CD14-positive monocyte (primary cell): ENCODE data around the gene CLDN7. TPM values are rescaled to one million over a fixed set of nuclear protein-coding genes. Genes with fewer than 3 reads are reported as not detected.

Experiments used
- DNase-seq, 3 donors: peaks; one replicate each; pipeline ENCODE4 v3.0.0-alpha.2; 2011 to 2022
- H2AFZ ChIP-seq: 2 replicates; pipeline ENCODE4 v1.6.0; 2012; ENCODE audit warnings: mild to moderate bottlenecking, low read depth, low read length, inconsistent platforms; ENCODE audit not compliant: insufficient read depth, poor library complexity, severe bottlenecking
- H3K27ac ChIP-seq, 2 donors: 1 replicate in 1 of 2; 2 replicates in 1 of 2; pipeline ENCODE4 v1.5.1; 2012 to 2013; ENCODE audit warnings: low read length in 2 of 2, control low read depth in 1 of 2, inconsistent platforms in 1 of 2, low read depth in 1 of 2, mild to moderate bottlenecking in 1 of 2
- H3K27me3 ChIP-seq, 2 donors: one replicate each; pipeline versions ENCODE4 v1.6.0 to v1.6.1; 2011 to 2013; ENCODE audit warnings: low read length in 2 of 2; ENCODE audit not compliant: control insufficient read depth in 2 of 2, insufficient read depth in 2 of 2
- H3K36me3 ChIP-seq, 2 donors: replicated peaks in 1 of 2; 1 replicate in 1 of 2; 2 replicates in 1 of 2; pipeline versions ENCODE4 v1.5.1 to v1.6.1; 2012 to 2013; ENCODE audit warnings: low read length in 2 of 2, control low read depth in 1 of 2, inconsistent platforms in 1 of 2, mild to moderate bottlenecking in 1 of 2; ENCODE audit not compliant: insufficient read depth in 2 of 2, control insufficient read depth in 1 of 2
- H3K4me1 ChIP-seq, 2 donors: 1 replicate in 1 of 2; 2 replicates in 1 of 2; pipeline versions ENCODE4 v1.5.1 to v1.6.1; 2012 to 2013; ENCODE audit warnings: low read length in 2 of 2, control low read depth in 1 of 2, inconsistent platforms in 1 of 2, mild to moderate bottlenecking in 1 of 2, moderate library complexity in 1 of 2; ENCODE audit not compliant: insufficient read depth in 2 of 2, control insufficient read depth in 1 of 2
- H3K4me2 ChIP-seq: replicated peaks from 2 replicates; pipeline ENCODE3; 2012; ENCODE audit warnings: low read length, moderate library complexity, mild to moderate bottlenecking; ENCODE audit not compliant: poor library complexity, severe bottlenecking; ENCODE audit errors: extremely low read depth
- H3K4me3 ChIP-seq, 3 experiments: fragments of 200-600 bp in 1 of 3; sonication (generic) in 1 of 3; replicated peaks in 1 of 3; 1 replicate in 2 of 3; 2 replicates in 1 of 3; pipeline ENCODE4 v1.5.1; 2011 to 2013; ENCODE audit warnings: low read length in 3 of 3, mild to moderate bottlenecking in 3 of 3, control low read depth in 2 of 3, low read depth in 2 of 3, inconsistent platforms in 1 of 3, moderate library complexity in 1 of 3
- H3K79me2 ChIP-seq: 2 replicates; pipeline ENCODE4 v1.6.0; 2012; ENCODE audit warnings: mild to moderate bottlenecking, control low read depth, inconsistent platforms, low read length, moderate library complexity; ENCODE audit not compliant: insufficient read depth
- H3K9ac ChIP-seq: 2 replicates; pipeline ENCODE4 v1.6.0; 2017; ENCODE audit warnings: low read length, mild to moderate bottlenecking; ENCODE audit not compliant: insufficient read depth, poor library complexity, severe bottlenecking
- H3K9me3 ChIP-seq, 2 donors: replicated peaks in 1 of 2; 1 replicate in 1 of 2; 2 replicates in 1 of 2; pipeline versions ENCODE4 v1.5.1 to v1.6.1; 2012 to 2013; ENCODE audit warnings: low read length in 2 of 2, control low read depth in 1 of 2; ENCODE audit not compliant: control insufficient read depth in 1 of 2, insufficient read depth in 1 of 2
- H4K20me1 ChIP-seq: 2 replicates; pipeline ENCODE4 v1.6.0; 2012; ENCODE audit warnings: mild to moderate bottlenecking, low read length, control low read depth, moderate library complexity; ENCODE audit not compliant: insufficient read depth
- H3K27ac Mint-ChIP-seq, 7 donors: one replicate each; pipeline ENCODE4 v1.8.0; 2020; ENCODE audit warnings: mild to moderate bottlenecking in 7 of 7, mixed read lengths in 7 of 7, moderate library complexity in 6 of 7, inconsistent platforms in 2 of 7
- H3K27me3 Mint-ChIP-seq, 3 donors: one replicate each; pipeline ENCODE4 v1.8.0; 2021 to 2022; ENCODE audit warnings: low read depth in 3 of 3, mild to moderate bottlenecking in 3 of 3, mixed read lengths in 3 of 3, moderate library complexity in 3 of 3, inconsistent platforms in 1 of 3
- H3K36me3 Mint-ChIP-seq, 2 donors: one replicate each; pipeline ENCODE4 v1.8.0; 2020; ENCODE audit warnings: mixed read lengths in 2 of 2, inconsistent platforms in 1 of 2, mild to moderate bottlenecking in 1 of 2
- H3K4me1 Mint-ChIP-seq: one replicate; pipeline ENCODE4 v1.8.0; 2020; ENCODE audit warnings: mild to moderate bottlenecking, mixed read lengths
- H3K4me3 Mint-ChIP-seq, 2 donors: one replicate each; pipeline ENCODE4 v1.8.0; 2020; ENCODE audit warnings: mild to moderate bottlenecking in 2 of 2, mixed read lengths in 2 of 2, moderate library complexity in 1 of 2
- H3K9me3 Mint-ChIP-seq, 7 donors: one replicate each; pipeline ENCODE4 v1.8.0; 2020 to 2022; ENCODE audit warnings: mixed read lengths in 7 of 7, mild to moderate bottlenecking in 6 of 7, moderate library complexity in 6 of 7, inconsistent platforms in 2 of 7
- WGBS: methylation state at CpG from one replicate; pipeline ENCODE4 v1.1.5; 2013; ENCODE audit warnings: missing lambda C conversion rate; ENCODE audit not compliant: insufficient coverage; 5-methylcytosine and 5-hydroxymethylcytosine counted together
- intact Hi-C, 2 donors: fragments of 100-400 bp; cut with micrococcal nuclease; formaldehyde crosslinking; loops; one replicate each; pipeline versions ENCODE4 v1.15.0 to v1.15.1; 2023
- polyA plus RNA-seq, 3 donors: library from polyadenylated mRNA; depleted of rRNA in 1 of 3; unstranded in 2 of 3; stranded (reverse) in 1 of 3; fragments of 300-500 nt in 2 of 3; fragments of >200 nt in 1 of 3; fragmentation: Illumina TruSeq in 2 of 3; gene quantifications; 1 replicate in 2 of 3; 2 replicates in 1 of 3; pipeline ENCODE4 v1.2.3, GENCODE V29; 2012 to 2021
- TF ChIP-seq, protein P1 (sequence below): fragments of 200-600 bp; IDR thresholded peaks from one replicate; pipeline ENCODE4 v1.8.0; 2022; ENCODE audit warnings: antibody characterized with exemption, mild to moderate bottlenecking

CLDN7 gene
- polyA plus RNA-seq, 3 donors, result 0.49 to 13.4 (median 2.1) TPM

DNA sequence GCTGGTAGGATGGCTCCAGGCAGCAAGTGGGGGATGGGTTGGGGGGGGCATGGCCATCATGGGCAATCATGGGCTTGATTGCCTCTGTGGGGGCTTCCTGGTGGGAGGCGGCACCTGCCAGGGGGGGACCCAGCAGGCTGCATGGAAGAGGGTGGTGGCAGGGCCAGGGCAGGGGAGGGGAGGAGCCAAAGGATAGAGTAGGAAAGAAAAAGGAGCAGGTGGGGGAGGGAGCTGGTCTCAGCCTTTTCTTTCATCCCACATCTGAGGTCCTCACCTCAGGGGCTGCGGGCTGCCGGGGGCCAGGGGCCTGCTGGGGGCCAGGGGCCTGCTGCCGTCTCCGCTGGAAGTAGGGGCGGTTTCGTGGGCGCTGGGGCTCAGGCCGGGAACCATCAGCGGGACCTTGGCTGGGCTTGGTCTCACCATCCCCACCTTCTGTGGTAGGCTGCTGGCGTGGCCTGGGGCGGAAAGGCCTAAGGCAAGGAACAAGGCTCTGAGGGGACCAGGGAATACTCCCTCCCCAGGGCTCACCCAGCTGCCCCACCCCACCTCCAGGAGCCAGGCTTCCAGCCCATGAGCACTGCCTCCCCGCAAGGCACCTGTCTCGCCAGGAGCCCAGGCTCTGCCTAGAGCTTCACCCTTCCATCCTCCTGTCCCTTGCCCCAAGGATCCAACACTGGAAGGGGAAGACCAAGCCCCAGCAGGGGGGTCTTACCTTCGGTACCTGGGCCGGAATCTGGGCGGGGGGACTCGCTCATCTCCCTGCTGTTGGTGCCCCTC lies 27.2 kb upstream of the CLDN7 start:
- peaks cover 0 to 11% (median 9%) of the 10 kb centered on the region in 7 donors for H3K9me3 Mint-ChIP-seq
- Histone ChIP-seq H3K79me2 (no peaks in the 10 kb centered on the region), H3K4me1 (peaks cover 4 to 9% of the 10 kb centered on the region in 2 donors), H3K4me2 (no peak overlapping the region), H2AFZ (no peak overlapping the region), H3K4me3 (no peak overlapping the region), H3K9me3 (peaks cover 0 to 13% of the 10 kb centered on the region in 2 donors), H3K27ac (no peak overlapping the region), H3K27me3 (peaks cover 18 to 52% of the 10 kb centered on the region in 2 donors), H4K20me1 (no peaks in the 10 kb centered on the region), H3K36me3 (no peaks in the 10 kb centered on the region), H3K9ac (no peak overlapping the region)
- H3K4me1 Mint-ChIP-seq, result peaks cover 5% of the 10 kb centered on the region
- 94% methylated on average over 16 of the region's 18 CpGs for WGBS
- DNase-seq, result no peak
- H3K4me3 Mint-ChIP-seq, result no peak overlapping the region
- TF ChIP-seq, protein P1, sequence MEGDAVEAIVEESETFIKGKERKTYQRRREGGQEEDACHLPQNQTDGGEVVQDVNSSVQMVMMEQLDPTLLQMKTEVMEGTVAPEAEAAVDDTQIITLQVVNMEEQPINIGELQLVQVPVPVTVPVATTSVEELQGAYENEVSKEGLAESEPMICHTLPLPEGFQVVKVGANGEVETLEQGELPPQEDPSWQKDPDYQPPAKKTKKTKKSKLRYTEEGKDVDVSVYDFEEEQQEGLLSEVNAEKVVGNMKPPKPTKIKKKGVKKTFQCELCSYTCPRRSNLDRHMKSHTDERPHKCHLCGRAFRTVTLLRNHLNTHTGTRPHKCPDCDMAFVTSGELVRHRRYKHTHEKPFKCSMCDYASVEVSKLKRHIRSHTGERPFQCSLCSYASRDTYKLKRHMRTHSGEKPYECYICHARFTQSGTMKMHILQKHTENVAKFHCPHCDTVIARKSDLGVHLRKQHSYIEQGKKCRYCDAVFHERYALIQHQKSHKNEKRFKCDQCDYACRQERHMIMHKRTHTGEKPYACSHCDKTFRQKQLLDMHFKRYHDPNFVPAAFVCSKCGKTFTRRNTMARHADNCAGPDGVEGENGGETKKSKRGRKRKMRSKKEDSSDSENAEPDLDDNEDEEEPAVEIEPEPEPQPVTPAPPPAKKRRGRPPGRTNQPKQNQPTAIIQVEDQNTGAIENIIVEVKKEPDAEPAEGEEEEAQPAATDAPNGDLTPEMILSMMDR, result no peak
- peaks cover 0 to 4% of the 10 kb centered on the region in 2 donors for H3K36me3 Mint-ChIP-seq
- H3K27ac Mint-ChIP-seq, result peak overlapping the region in 2 of 7 donors; percentile 30 to 33
- peaks cover 67 to 83% (median 67%) of the 10 kb centered on the region in 3 donors for H3K27me3 Mint-ChIP-seq
- intact Hi-C loops, result loop anchor here in 1 of 2 donors (5.0 kb wide), 1 partner anchor 247 kb away; the partner anchor contains the start of gene SLC16A11

- Histone ChIP-seq H3K4me2 (no peak overlapping the region), H3K27ac (no peak overlapping the region), H3K27me3 (peaks cover 13 to 52% of the 10 kb centered on the region in 2 donors), H3K4me3 (no peak overlapping the region), H3K9ac (no peak overlapping the region), H3K9me3 (no peaks in the 10 kb centered on the region), H4K20me1 (no peaks in the 10 kb centered on the region), H3K36me3 (no peaks in the 10 kb centered on the region), H3K79me2 (no peaks in the 10 kb centered on the region), H3K4me1 (peaks cover 21 to 25% of the 10 kb centered on the region in 2 donors), H2AFZ (no peak overlapping the region)
- WGBS, result over 99% methylated on average over 10 of the region's 12 CpGs
- intact Hi-C loops, result no loop called here
- H3K9me3 Mint-ChIP-seq, result peaks cover 0 to 15% (median 2%) of the 10 kb centered on the region in 7 donors
- TF ChIP-seq, protein P1, result no peak
- H3K4me1 Mint-ChIP-seq, result peaks cover 26% of the 10 kb centered on the region
- no peak for DNase-seq
- H3K36me3 Mint-ChIP-seq, result peaks cover 0 to 5% of the 10 kb centered on the region in 2 donors
- peak overlapping the region in 1 of 2 donors; percentile 5 for H3K4me3 Mint-ChIP-seq
- peaks cover 64 to 83% (median 68%) of the 10 kb centered on the region in 3 donors for H3K27me3 Mint-ChIP-seq
- no peak overlapping the region for H3K27ac Mint-ChIP-seq
Observed at GRCh38 chr17:7285679-7286078, 23.4 kb upstream of the CLDN7 start.
